Natural killer cell (primary cell): ENCODE data around the gene PRDM16. TPM values are rescaled to one million over a fixed set of nuclear protein-coding genes. Genes with fewer than 3 reads are reported as not detected.

Source experiments
- ATAC-seq, 3 donors: fragments of 150-1000 bp in 2 of 3; fragments of 200-7000 bp in 1 of 3; cut with Tn5 transposase; 1 replicate in 1 of 3; 2 replicates in 2 of 3; pipeline ENCODE4 v1.10.0; 2021; ENCODE audit warnings: mild to moderate bottlenecking in 2 of 3, moderate library complexity in 2 of 3
- DNase-seq, 2 donors: peaks; one replicate each; pipeline versions ENCODE4 v3.0.0 to v3.0.0-alpha.2; 2013 to 2021; ENCODE audit warnings: mixed read lengths in 1 of 2
- H3K27ac ChIP-seq: one replicate; pipeline ENCODE4 v1.5.1; 2013; ENCODE audit warnings: mild to moderate bottlenecking, low read length
- H3K27me3 ChIP-seq: one replicate; pipeline ENCODE4 v1.6.1; 2013; ENCODE audit warnings: low read length; ENCODE audit not compliant: control insufficient read depth, insufficient read depth
- H3K36me3 ChIP-seq: one replicate; pipeline ENCODE4 v1.6.1; 2013; ENCODE audit warnings: low read length; ENCODE audit not compliant: control insufficient read depth, insufficient read depth
- H3K4me1 ChIP-seq: one replicate; pipeline ENCODE4 v1.6.1; 2013; ENCODE audit warnings: low read length; ENCODE audit not compliant: control insufficient read depth, insufficient read depth
- H3K4me3 ChIP-seq: one replicate; pipeline ENCODE4 v1.5.1; 2013; ENCODE audit warnings: low read length
- H3K9me3 ChIP-seq: one replicate; pipeline ENCODE4 v1.6.1; 2013; ENCODE audit warnings: low read length; ENCODE audit not compliant: control insufficient read depth, insufficient read depth
- H3K27ac Mint-ChIP-seq, 2 donors: one replicate each; pipeline ENCODE4 v1.8.0; 2022; ENCODE audit warnings: mild to moderate bottlenecking in 2 of 2, mixed read lengths in 2 of 2, moderate library complexity in 1 of 2
- H3K27me3 Mint-ChIP-seq, 2 donors: one replicate each; pipeline ENCODE4 v1.8.0; 2022; ENCODE audit warnings: low read depth in 2 of 2, mixed read lengths in 2 of 2
- H3K36me3 Mint-ChIP-seq: one replicate; pipeline ENCODE4 v1.8.0; 2022; ENCODE audit warnings: mixed read lengths
- H3K4me1 Mint-ChIP-seq, 2 donors: one replicate each; pipeline ENCODE4 v1.8.0; 2022; ENCODE audit warnings: mixed read lengths in 2 of 2
- H3K4me3 Mint-ChIP-seq: one replicate; pipeline ENCODE4 v1.8.0; 2022; ENCODE audit warnings: mild to moderate bottlenecking, moderate library complexity, mixed read lengths
- H3K9me3 Mint-ChIP-seq, 2 donors: one replicate each; pipeline ENCODE4 v1.8.0; 2022; ENCODE audit warnings: mixed read lengths in 2 of 2
- WGBS: methylation state at CpG from one replicate; pipeline ENCODE4 v1.1.7; 2013; ENCODE audit warnings: missing lambda C conversion rate; ENCODE audit not compliant: insufficient coverage; 5-methylcytosine and 5-hydroxymethylcytosine counted together
- intact Hi-C: fragments of 100-400 bp; cut with micrococcal nuclease; formaldehyde crosslinking; loops from one replicate; pipeline ENCODE4 v1.14.2; 2022
- total RNA-seq, 4 donors: library from RNA; stranded (reverse); fragments of 120-200 nt in 1 of 4; gene quantifications; one replicate each; pipeline versions ENCODE4 v1.2.3 to v1.2.4, GENCODE V29; 2013 to 2022
- TF ChIP-seq, protein P1 (sequence below): fragments of 200-600 bp; IDR thresholded peaks from one replicate; pipeline ENCODE4 v1.8.0; 2022; ENCODE audit warnings: antibody characterized with exemption

The PRDM16 gene
- total RNA-seq, 3 donors from 2014 or later (not counting 1 experiment from before 2014, with no cell fraction given): 0.25 to 0.64 TPM; not detected in 1

DNA sequence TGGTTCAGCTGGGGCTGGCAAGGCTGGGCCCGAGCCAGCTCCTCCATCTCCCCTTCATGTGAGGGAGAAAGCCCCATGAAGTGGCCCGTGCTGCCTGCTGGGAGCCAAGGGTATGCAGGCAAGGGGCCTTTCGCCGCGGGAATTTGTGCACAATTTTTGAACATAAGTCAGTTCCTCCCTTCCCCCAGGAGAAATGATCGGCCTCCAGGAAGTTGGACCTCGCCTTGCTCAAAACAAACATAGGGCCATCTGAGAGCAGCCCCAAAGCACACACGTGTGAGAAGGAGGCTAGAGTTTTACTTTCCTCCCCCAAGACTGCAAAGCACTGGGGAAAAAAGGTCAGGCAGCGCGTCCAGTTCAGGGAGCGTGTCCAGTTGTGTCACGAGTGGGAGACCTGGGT lies 64.7 kb downstream of the PRDM16 start:
- TF ChIP-seq, protein P1, sequence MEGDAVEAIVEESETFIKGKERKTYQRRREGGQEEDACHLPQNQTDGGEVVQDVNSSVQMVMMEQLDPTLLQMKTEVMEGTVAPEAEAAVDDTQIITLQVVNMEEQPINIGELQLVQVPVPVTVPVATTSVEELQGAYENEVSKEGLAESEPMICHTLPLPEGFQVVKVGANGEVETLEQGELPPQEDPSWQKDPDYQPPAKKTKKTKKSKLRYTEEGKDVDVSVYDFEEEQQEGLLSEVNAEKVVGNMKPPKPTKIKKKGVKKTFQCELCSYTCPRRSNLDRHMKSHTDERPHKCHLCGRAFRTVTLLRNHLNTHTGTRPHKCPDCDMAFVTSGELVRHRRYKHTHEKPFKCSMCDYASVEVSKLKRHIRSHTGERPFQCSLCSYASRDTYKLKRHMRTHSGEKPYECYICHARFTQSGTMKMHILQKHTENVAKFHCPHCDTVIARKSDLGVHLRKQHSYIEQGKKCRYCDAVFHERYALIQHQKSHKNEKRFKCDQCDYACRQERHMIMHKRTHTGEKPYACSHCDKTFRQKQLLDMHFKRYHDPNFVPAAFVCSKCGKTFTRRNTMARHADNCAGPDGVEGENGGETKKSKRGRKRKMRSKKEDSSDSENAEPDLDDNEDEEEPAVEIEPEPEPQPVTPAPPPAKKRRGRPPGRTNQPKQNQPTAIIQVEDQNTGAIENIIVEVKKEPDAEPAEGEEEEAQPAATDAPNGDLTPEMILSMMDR: no peak
- no peaks in the 10 kb centered on the region for H3K27me3 ChIP-seq
- H3K9me3 ChIP-seq: no peaks in the 10 kb centered on the region
- 78% methylated on average over 12 of the region's 12 CpGs for WGBS
- H3K9me3 Mint-ChIP-seq: no peaks in the 10 kb centered on the region
- DNase-seq (no peak), ATAC-seq (no peak)
- H3K4me1 Mint-ChIP-seq: no peaks in the 10 kb centered on the region
- H3K4me1 ChIP-seq: no peaks in the 10 kb centered on the region
- intact Hi-C loops: no loop called here
- no peaks in the 10 kb centered on the region for H3K36me3 ChIP-seq
- H3K27me3 Mint-ChIP-seq: no peaks in the 10 kb centered on the region
- no peak overlapping the region for H3K27ac ChIP-seq
- H3K36me3 Mint-ChIP-seq: no peaks in the 10 kb centered on the region
- no peak overlapping the region for H3K4me3 ChIP-seq
- H3K27ac Mint-ChIP-seq: no peak overlapping the region
- H3K4me3 Mint-ChIP-seq: no peak overlapping the region

DNA sequence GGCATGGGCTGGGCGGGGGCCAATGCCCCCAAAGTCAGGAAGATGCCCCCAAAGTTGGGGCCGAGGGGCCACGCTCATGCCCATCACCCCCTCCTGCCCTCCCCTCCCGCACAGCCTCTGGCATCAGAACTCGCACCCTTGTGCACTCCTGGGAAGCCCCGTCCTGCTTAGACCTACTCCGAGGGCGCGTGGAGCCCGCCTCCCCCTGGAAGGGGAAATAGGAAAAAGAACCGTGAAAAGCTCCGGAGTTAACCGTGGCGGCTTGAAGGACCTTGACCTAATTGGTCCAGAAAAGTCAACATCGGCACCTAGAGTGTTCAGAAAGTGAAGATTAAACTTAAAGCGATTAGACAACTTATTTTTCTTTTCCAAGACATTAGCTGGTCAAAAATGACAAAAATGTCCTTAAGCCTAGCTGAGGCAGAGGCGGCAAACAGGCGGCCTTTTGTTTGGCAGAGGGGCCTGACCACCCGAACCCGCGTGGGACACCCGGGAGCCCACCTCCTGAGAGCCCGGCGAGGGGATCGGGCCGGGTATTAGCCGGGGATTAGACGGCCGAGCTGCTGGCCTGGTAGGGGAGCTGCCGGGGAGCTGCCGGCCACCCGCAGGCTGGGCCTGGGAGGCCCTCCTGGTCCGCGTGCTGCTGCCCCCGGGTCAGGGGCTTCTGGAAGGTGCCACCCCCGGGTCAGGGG lies 65.5 kb downstream of the PRDM16 start:
- H3K27me3 ChIP-seq: no peaks in the 10 kb centered on the region
- DNase-seq (no peak), ATAC-seq (no peak)
- no peaks in the 10 kb centered on the region for H3K9me3 ChIP-seq
- H3K4me3 ChIP-seq: no peak overlapping the region
- H3K36me3 ChIP-seq: no peaks in the 10 kb centered on the region
- Mint-ChIP-seq H3K27me3 (no peaks in the 10 kb centered on the region), H3K27ac (no peak overlapping the region), H3K9me3 (no peaks in the 10 kb centered on the region), H3K36me3 (no peaks in the 10 kb centered on the region), H3K4me3 (no peak overlapping the region), H3K4me1 (no peaks in the 10 kb centered on the region)
- H3K4me1 ChIP-seq: no peaks in the 10 kb centered on the region
- intact Hi-C loops: no loop called here
- TF ChIP-seq, protein P1: no peak
- H3K27ac ChIP-seq: no peak overlapping the region
- WGBS: 91% methylated on average over 36 of the region's 36 CpGs

DNA sequence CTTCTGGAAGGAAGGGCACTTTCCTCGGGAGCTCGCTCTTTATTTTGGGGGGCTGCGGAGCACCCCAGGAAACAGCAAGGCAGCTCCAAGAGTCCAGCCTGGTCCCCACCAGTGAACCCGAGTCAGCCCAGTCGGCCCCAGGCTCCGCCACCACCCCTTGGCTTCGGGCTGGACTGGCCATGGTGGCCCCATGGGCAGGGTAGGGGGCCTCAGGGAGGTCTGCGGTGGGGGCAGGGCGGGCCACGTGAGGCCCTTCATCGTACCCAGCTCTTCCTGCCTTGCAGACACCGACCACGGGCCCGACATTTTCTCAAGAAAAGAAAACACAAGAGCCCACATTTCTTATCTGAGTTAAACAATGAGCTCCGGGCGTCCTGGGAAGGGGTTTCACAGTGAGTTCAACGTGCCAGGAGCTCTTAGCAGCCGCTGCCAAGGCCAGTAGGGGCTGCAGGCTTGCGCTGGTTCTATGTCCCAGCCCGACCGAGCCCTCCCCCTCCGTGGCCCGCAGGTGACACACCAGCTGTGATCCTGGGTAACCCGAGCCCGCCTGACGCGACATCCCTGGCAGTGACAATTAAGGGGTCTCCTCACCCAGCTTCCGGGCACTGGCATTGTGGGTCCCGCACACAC lies 66.2 kb downstream of the PRDM16 start:
- Mint-ChIP-seq H3K27ac (no peak overlapping the region), H3K4me1 (no peaks in the 10 kb centered on the region), H3K36me3 (no peaks in the 10 kb centered on the region), H3K9me3 (no peaks in the 10 kb centered on the region), H3K27me3 (no peaks in the 10 kb centered on the region), H3K4me3 (no peak overlapping the region)
- intact Hi-C loops: no loop called here
- no peaks in the 10 kb centered on the region for H3K36me3 ChIP-seq
- H3K4me1 ChIP-seq: no peaks in the 10 kb centered on the region
- no peak for DNase-seq
- WGBS: 48% methylated on average over 29 of the region's 29 CpGs
- ATAC-seq: no peak
- H3K27ac ChIP-seq: no peak overlapping the region
- H3K4me3 ChIP-seq: no peak overlapping the region
- TF ChIP-seq, protein P1: no peak
- no peaks in the 10 kb centered on the region for H3K27me3 ChIP-seq
- H3K9me3 ChIP-seq: no peaks in the 10 kb centered on the region
